Measurements from ENCODE around the gene C11orf52.
"Not testable (repeated sequence)": the region's sequence is repeated elsewhere in the genome, so short reads cannot be mapped to it uniquely, and the experiment has no call there.

C11orf52 gene

DNA sequence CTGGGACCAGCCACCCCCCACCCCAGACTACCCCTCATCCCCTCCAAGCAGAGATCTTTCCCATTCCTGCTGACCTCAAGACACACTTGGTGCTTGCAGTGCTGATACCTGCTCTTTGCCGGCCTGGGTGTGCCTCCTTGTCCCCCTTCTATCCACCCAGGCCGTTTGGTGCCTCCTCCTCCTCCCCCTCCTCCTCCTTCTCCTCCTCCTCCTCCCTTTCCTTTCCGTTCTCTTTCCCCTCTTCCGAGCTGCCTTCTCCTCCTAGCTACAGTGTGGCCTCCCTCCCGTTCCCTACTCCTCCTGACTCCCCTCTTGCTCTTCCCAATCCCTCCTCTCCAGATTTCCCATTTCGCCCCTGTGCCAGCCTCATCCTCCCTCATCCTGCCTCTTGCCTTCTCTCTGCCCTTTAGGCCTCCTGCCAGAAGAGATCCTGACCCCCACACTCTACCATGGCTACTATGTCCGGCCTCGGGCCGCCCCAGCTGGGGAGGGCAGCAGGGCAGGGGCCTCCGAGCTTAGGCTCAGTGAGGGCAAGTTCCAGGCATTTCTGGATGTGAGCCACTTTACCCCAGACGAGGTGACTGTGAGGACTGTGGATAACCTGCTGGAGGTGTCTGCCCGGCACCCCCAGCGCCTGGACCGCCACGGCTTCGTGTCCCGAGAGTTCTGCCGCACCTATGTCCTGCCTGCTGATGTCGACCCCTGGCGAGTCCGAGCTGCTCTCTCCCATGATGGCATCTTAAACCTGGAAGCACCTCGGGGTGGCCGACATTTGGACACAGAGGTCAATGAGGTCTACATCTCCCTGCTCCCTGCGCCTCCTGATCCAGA lies 5.5 kb upstream of the C11orf52 start:
- no peak for DNase-seq

- DNase-seq, result no peak
Measured at GRCh38 chr11:111913997-111914396, 4.7 kb upstream of the C11orf52 start.

- DNase-seq, result no peak
Measured at GRCh38 chr11:111916768-111917167, 1.9 kb upstream of the C11orf52 start.

DNA sequence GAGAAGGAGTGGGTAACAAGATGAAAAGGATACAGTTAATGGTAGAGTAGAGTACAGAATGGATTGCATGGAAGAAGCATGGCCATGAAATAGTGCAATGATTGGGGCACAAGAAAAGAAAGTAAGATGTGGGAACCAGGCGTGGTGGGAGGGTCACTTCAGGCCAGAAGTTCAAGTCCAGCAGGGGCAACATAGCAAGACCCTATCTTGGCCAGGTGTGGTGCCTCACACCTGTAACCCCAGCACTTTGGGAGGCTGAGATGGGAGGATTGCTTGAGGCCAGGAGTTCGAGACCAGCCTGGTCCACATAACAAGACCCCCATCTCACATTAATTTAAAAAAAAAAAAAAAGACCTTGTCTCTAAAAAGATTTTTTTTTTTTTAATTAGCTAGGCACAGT lies 1.4 kb upstream of the C11orf52 start:
- DNase-seq, result no peak

DNA sequence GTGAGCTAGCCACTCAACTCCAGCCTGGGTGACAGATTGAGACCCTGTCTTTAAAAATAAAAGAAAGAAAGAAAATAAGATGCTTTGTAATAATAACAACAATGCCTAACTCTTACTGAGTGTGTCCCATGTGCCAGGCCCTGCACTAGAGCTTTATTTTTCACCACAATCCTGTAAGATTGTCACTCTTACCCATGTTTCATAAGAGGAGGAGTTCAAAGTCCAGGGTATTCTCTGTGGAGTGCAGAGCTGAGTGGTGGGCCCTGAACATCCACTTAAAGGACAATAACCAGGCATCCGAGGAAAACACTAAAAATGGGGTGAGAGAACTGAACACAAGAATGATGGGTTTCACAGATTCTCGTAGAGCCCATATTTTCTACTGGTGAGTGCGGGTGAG lies 925 bp upstream of the C11orf52 start:
- no peak for DNase-seq

- no peak for DNase-seq
Measured at GRCh38 chr11:111920908-111921307, 2.2 kb downstream of the C11orf52 start.

DNA sequence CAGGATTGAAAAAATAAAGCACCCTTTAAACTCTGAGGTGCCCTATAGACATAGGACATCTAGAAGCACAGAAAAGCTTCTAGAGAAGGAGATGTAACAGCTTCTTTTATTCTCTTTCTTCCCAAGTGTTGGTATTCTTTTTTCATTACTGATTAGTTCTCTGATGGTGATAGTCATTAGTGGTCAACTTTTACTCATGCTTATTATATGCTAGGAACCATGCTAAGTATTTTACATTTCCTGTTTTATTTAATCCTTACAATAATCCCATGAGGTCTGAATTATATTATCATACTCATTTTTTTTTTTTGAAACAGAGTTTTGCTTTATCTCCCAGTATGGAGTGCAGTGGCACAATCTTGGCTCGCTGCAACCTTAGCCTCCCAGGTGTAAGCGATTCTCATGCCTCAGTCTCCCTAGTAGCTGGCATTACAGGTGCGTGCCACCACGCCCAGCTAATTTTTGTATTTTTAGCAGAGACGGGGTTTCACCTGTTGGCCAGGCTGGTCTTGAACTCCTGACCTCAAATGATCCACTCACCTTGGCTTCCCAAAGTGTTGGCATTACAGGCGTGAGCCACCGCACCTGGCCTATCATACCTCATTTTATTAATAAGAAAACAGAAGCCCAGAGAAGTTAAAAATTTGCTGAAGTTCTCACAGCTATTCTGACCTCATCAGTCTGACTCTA lies 3.0 kb downstream of the C11orf52 start:
- no peak for DNase-seq

GRCh38 chr11:111922803-111923202 lies 4.1 kb downstream of the C11orf52 start:
- DNase-seq, result no peak

DNA sequence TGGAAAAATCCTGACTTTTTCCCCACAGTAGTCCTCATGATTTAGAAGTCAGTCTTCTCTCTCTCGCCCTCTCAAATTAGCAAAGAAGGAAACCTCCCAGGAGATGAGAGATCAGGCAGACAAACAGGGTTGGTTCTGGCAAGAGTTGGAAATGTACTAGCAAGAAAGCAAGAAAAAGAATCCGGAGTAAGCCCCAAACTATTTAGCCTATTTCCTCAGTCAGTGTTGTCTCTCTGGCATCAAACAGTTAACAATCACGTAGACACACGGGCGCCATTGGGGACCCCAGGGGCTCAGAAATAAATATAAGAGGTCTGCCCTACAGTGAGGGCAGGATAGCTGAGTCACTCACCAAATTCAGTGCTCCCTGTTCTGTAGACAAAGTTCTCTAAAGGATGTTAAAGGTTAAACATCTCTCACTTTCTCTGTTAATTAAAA lies 4.7 kb downstream of the C11orf52 start:
- DNase-seq, result no peak

DNA sequence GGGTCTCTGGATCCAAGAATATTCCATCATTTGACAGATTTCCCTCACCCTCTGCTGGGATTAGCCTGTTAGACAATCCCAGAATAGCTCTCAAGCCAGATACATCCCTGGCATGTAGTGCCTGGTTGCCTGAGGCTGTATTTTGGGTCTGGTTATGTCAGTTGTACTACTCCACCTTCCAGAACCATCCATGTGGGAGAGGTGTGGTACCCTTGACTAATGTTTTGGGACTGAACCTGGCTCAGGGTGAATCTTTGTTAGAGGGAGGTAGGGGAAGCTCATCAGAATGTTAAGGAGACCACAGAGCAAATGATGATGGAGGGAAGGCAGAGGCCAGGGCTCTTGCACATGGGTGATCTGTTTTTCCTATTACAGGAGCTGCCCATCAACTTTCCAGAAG lies 5.2 kb downstream of the C11orf52 start:
- no peak for DNase-seq

DNA sequence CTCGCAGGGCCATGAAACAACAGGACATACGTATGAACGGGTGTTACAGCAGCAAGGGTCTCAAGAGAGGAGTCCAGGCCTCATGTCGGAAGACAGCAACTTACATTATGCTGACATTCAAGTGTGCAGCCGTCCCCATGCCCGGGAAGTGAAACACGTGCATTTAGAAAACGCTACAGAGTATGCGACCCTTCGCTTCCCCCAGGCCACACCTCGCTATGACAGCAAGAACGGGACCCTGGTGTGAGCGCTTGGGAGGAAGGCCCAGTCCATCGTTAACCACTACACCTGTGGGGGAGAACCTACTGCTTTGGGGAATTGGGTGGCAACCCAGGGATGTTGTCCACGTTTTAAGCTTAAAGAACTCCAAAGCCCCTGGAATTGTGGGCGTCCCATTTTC lies 7.2 kb downstream of the C11orf52 start:
- no peak for DNase-seq

- peak; percentile 98 to 99 for DNase-seq
Measured at GRCh38 chr11:111926505-111927391, 8.0 kb downstream of the C11orf52 start.

GRCh38 chr11:111930472-111930871 lies 11.8 kb downstream of the C11orf52 start:
- DNase-seq, result no peak

- no peak for DNase-seq
Measured at GRCh38 chr11:111932611-111932950, 13.9 kb downstream of the C11orf52 start.

DNA sequence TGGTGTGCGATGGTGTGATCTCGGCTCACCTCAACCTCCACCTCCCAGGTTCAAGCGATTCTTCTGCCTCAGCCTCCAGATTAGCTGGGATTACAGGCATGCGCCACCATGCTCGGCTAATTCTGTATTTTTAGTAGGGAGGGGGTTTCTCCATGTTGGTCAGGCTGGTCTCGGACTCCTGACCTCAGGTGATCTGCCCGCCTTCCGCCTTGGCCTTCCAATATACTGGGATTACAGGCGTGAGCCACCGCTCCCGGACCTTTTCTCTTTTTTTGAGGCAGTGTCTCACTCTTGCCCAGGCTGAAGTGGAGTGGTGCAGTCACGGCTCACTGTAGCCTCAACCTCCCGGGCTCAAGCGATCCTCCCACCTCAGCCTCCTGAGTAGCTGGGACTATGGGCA lies 14.5 kb downstream of the C11orf52 start:
- not testable (repeated sequence) for DNase-seq

GRCh38 chr11:111933872-111934271 lies 15.2 kb downstream of the C11orf52 start:
- DNase-seq, result no peak

DNA sequence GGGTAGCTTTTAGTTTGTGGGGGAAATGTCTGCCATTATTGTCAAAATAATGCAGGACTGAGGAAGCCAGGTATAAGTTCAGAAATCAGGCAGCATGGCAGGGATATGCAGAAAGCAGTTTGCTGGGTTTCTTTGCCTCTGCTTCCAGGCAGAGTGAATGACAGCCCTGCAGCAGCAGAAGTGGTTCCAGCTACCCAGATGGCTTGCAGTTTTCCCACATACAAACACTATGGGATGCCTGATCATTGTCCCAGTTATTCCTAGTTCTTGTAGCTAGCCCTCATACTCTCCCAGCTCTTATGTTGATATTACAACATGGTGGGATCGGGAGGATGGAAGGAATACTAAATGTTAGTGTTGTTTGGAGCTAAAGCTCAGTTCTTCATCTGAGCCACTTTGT lies 15.6 kb downstream of the C11orf52 start:
- DNase-seq, result no peak

DNA sequence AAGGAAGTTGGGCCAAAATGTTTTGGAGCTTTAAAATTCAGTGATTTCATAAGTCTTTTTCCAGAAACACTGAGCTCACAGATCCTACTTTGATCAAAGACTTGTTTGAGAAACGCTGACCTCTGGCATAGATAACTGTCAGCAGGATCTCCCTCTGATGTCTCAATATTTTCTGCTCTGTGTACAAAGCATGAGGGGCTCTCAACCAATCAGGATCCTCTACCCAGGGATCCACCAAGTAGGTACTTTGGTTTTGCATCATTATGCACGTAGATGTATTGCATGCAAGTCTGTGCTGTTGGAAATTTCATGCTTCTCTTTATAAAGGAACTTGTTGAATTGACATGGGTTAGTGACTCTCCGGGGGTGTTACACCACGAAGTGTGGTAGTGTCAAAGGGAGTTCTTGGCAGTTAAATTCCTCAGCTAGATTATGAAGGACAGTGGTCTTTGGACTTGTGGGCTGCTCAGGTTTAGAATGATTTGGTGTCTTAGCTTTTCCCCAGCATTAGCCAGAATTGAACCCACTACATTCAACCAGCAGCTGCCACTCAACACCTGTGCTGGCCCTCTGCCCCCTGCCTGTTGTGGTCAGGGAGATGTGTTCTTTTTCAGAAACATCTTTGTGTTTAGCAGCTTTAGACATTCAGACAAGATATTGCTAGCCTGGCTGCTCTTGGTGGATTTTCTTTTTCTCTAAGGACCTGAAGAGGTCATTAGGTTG lies 16.8 kb downstream of the C11orf52 start:
- DNase-seq, result no peak

DNA sequence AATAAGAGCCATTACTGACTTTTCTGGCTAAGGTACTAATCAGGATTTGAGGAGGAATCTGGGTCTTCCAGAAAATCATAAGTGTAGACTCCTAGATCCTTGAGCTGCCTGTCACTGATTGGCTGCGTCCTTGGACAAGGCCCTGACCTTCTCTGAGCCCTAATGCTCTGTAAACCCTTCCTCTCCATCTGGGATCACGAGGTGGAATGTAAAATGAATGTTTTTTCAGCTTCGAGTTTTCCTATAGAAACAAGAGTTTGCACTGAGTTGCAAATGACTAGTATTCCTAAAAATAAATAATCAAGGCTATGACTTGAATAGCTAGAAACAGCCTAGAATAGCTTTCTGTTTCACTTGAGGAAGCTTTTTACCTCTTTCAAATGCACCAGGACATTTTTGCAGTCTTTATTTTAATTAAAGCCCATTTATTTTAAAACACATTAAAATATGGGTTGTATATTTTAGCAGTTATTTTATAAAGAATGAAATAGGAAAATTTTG lies 17.4 kb downstream of the C11orf52 start:
- no peak for DNase-seq

- DNase-seq, result no peak
Measured at GRCh38 chr11:111937461-111937769, 18.7 kb downstream of the C11orf52 start.

DNA sequence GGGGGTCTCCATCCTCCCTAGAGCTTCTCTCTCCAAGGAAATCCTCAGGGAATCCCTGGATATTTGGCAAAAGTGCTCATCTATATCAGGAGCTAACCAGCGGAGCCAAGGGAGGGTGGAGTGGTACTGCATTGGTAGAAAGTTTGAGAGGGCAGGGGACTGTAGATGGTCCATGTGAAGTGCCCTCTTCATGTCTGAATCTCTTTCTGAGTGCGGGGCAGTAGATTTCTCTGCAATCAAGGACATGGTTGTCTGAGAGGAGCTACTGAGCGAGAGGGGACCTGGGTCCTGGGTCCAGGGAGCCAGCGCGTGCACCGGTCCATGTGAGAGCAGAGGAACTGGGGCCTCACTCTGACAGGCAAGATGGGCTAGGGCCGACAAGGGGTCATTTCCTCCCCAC lies 19.1 kb downstream of the C11orf52 start:
- DNase-seq, result peak; percentile 39 to 40

DNA sequence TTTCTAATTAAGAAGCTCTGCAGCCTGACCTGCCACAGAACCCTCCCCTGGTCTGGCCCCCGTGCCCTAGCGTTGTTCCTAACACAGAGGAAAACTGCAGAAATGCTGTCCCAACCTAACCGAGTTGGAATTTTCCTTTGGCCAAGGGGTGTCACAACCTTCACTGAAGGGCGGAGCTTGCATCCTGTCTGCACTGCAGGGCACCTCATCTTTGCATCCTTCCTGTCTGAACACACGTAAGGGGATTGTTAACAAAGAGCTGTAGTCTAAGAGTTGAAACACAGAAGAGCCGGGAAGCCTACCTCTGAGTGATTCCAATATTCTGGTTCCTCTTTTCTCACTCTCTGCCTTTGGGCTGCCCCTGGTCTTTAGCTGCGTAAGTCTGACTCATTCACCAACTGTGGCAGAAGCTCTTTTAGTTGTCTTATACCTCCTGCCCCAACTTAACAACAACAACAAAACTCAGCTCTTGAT lies 20.0 kb downstream of the C11orf52 start:
- DNase-seq, result peak; percentile 56 to 59
